GM21717 (cell line): ENCODE measurements around the gene PCDHA5.

Source experiments
- ATAC-seq: cut with Tn5 transposase; IDR thresholded peaks from one replicate; pipeline ENCODE4 v1.9.1; 2021; ENCODE audit warnings: mild to moderate bottlenecking, moderate library complexity; ENCODE audit not compliant: unreplicated experiment

Gene PCDHA5

DNA sequence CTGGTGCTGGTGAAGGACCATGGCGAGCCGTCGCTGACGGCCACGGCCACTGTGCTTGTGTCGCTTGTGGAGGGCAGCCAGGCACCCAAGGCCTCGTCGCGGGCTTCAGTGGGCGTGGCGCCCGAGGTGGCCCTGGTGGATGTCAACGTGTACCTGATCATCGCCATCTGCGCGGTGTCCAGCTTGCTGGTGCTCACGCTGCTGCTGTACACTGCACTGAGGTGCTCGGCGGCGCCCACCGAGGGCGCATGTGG is 36.5 kb downstream of the PCDHA5 start:
- ATAC-seq = no peak

GRCh38 chr5:140862441-140863295 is 41.3 kb downstream of the PCDHA5 start:
- ATAC-seq = no peak

DNA sequence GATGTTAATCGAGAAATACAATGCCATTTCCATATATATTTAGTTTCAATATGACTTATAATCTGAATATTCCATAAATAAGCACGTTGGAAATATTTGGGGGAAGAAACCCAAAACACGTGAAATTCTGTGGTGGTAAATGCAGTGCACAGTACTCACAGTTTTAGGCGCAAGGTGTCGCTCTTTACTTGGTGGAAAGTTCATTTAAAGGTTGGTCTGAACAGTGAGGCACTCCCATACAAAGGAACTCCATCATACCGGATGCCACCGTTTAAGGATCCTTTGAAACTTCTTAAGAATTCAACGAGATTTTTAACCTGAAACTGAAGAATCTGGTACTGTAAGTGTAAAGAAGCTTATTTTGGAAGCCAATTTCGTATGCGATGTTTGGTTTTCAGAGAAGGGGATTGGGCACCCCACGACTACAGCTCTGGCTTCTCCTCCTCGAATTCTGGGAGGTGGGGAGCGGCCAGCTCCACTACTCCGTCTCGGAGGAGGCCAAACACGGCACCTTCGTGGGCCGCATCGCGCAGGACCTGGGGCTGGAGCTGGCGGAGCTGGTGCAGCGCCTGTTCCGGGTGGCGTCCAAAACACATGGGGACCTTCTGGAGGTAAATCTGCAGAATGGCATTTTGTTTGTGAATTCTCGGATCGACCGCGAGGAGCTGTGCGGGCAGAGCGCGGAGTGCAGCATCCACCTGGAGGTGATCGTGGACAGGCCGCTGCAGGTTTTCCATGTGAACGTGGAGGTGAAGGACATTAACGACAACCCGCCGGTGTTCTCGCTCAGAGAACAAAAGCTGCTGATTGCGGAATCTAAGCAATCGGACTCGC is 47.5 kb downstream of the PCDHA5 start, which contains the start of gene PCDHA11:
PCDHA11 (plus strand) TSS at position 237 of the 834 bp plus-strand sequence; CDS start at position 384, 147 bp downstream.
- ATAC-seq = no peak

DNA sequence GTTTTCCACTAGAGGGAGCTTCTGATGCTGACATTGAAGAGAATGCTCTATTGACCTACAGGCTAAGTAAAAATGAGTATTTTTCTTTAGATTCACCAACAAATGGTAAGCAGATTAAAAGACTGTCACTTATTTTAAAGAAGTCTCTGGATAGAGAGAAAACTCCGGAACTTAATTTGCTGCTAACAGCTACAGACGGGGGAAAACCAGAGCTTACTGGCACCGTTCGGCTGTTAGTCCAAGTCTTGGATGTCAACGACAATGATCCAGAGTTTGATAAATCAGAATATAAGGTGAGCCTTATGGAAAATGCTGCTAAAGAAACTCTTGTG is 48.1 kb downstream of the PCDHA5 start:
- ATAC-seq = no peak

DNA sequence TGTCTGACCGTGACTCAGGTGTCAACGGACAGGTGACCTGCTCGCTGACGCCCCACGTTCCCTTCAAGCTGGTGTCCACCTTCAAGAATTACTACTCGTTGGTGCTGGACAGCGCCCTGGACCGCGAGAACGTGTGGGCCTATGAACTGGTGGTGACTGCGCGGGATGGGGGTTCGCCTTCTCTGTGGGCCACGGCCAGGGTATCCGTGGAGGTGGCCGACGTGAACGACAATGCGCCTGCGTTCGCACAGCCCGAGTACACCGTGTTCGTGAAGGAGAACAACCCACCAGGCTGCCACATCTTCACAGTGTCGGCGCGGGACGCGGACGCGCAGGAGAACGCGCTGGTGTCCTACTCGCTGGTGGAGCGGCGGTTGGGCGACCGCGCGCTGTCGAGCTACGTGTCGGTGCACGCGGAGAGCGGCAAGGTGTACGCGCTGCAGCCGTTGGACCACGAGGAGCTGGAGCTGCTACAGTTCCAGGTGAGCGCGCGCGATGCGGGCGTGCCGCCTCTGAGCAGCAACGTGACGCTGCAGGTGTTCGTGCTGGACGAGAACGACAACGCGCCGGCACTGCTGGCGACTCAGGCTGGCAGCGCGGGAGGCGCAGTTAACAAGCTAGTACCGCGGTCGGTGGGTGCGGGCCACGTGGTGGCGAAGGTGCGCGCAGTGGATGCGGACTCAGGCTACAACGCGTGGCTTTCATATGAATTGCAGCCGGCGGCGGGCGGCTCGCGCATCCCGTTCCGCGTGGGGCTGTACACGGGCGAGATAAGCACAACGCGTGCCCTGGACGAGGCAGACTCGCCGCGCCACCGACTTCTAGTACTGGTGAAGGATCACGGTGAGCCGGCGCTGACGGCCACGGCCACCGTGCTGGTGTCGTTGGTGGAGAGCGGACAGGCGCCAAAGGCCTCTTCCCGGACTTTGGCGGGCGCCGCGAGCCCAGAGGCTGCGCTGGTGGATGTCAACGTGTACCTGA is 49.1 kb downstream of the PCDHA5 start:
- no peak for ATAC-seq
